ENCODE measurements around the gene AQP12A. TPM values are rescaled to one million over a fixed set of nuclear protein-coding genes. Genes with fewer than 3 reads are reported as not detected.

Gene AQP12A
- total RNA-seq, 4 donors from 2014 or later = not detected

DNA sequence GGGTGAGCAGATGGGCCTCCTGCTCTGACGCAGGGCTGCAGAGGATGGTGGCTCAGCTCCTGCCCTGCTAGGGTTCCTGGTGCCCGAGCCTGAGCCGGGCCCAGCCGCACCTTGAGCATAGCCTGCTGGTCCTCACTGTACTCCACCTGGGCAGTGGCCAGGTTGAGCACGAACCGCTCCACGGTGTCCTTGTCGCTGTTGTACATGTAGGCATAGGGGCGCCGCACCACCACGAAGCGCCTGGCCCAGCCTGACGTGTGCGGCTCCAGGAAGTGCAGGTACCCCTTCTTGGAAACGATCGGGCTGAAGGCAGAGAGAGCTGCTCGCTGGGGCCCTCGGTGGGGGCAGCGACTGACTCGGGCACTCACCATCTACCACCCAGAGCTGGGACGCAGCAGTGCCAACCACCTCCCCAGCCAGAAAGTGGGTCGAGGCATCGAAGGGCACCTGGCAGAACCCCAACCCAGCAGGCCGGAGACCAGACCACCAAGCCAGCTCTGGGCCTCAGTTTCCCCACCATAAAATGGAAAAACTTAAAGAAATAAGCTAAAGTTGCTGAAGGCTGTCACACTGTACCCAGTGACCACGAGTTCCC, 27.3 kb downstream of the AQP12A start:
- WGBS, 2 donors = 94 to 95% methylated on average over 7 to 20 of the region's 25 CpGs
- TF ChIP-seq, protein P1, sequence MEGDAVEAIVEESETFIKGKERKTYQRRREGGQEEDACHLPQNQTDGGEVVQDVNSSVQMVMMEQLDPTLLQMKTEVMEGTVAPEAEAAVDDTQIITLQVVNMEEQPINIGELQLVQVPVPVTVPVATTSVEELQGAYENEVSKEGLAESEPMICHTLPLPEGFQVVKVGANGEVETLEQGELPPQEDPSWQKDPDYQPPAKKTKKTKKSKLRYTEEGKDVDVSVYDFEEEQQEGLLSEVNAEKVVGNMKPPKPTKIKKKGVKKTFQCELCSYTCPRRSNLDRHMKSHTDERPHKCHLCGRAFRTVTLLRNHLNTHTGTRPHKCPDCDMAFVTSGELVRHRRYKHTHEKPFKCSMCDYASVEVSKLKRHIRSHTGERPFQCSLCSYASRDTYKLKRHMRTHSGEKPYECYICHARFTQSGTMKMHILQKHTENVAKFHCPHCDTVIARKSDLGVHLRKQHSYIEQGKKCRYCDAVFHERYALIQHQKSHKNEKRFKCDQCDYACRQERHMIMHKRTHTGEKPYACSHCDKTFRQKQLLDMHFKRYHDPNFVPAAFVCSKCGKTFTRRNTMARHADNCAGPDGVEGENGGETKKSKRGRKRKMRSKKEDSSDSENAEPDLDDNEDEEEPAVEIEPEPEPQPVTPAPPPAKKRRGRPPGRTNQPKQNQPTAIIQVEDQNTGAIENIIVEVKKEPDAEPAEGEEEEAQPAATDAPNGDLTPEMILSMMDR (IDR thresholded peaks at IDR 0.05) = no peak
- TF ChIP-seq POLR2A (IDR thresholded peaks at IDR 0.05) = no peak
- Histone ChIP-seq H3K27ac (no peak overlapping the region), H3K9me3 (no peaks in the 10 kb centered on the region), H3K4me1 (no peaks in the 10 kb centered on the region), H3K27me3 (no peaks in the 10 kb centered on the region), H3K4me3 (replicated peaks in 1 of 3) (no peak overlapping the region), H3K36me3 (no peaks in the 10 kb centered on the region)
- DNase-seq = no peak
- intact Hi-C loops (cut with DNase I) = no loop called here

DNA sequence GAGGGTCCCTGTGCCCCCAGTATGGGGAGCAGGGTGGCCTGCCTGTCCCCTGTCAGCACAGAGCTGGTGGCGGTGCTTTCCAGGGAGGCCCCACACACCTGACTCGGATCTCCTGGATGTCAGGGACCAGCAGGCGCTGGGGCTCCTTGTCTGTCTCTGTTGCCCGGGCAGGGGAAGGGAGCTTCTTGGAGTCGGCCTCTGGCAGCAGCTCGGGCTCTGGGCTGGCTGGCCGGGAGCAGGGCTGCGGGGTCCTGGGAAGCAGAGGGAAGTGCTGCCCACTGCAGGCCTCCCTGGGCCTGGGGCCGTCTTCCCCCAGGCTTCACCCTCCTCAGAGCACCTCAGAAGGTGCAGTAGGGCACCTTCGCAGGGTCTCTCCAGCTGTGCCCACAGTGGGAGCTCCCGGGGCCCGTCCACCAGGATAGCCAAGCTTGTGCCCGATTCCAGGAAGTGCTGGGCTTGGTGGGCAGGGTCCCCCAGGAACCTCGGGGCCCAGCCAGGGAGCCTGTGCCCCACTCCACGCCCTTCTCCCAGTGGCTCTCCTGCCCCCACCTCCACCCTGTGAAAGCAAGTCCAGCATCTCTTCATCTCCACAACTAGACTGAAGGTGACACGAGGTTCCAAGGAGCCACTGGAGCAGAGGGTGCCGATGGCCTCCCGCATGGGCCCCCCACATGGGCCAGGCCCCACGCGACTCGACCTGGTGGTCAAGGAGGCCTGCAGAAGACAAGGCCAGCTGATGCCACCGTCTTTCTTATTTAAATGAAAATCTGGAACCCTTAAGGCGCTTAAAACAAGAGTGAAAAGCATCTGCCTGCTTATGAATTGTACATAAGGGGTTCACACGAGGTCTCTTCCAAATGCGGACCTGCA, 28.2 kb downstream of the AQP12A start:
- 81 to 93% methylated on average over 12 to 18 of the region's 25 CpGs for WGBS, 2 donors
- intact Hi-C loops (cut with DNase I) = no loop called here
- TF ChIP-seq POLR2A (IDR thresholded peaks at IDR 0.05) = no peak
- TF ChIP-seq, protein P1 (IDR thresholded peaks at IDR 0.05) = no peak
- H3K27me3 ChIP-seq = no peaks in the 10 kb centered on the region
- no peak for DNase-seq
- H3K36me3 ChIP-seq = no peaks in the 10 kb centered on the region
- no peaks in the 10 kb centered on the region for H3K9me3 ChIP-seq
- H3K27ac ChIP-seq = no peak overlapping the region
- no peaks in the 10 kb centered on the region for H3K4me1 ChIP-seq
- no peak overlapping the region for H3K4me3 ChIP-seq (replicated peaks in 1 of 3)

DNA sequence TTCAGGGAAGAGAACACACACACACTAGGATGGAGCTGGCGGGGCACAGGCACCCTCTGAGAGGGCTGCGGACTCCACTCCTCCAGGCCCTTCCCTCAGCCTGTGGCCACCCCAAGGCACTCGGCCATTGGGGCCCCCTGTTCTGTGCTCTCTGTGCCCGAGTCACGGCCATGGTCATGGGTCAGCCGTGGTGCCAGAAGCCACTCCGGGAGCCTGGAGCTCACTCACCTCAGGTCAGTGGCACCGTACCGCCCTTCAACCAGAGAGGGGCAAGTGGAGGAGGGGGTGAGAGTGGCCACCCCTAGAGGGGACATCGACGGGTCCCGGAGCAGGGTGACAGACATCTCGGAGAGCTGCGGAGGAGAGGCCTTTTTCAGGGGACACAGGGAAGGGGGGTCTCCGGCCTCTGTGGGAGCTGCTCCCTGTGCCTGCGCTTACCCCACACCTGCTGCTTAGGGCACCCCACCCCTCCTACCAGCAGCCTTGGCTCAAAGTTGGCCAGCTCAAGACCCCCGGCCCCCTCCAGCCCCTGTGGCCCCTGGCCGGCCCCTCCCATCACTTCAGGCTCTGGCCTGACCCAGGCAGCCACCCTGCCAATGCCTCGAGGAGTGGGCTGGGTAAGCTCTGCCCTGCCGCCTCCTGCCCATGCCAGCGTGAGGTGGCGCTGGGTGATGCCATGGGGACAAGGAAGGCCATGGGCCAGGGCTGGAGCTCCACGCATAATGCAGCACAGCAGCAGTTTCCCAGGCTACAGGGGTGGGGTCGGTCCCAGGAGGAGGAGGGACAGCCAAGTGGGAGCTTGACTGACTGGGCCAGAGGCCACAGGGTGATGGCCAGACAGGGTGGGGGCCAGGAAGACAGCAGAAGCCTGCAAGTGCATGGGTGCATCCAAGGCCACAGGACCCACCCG, 29.3 kb downstream of the AQP12A start:
- no peak for TF ChIP-seq POLR2A (IDR thresholded peaks at IDR 0.05)
- TF ChIP-seq, protein P1 (IDR thresholded peaks at IDR 0.05) = no peak
- 90 to 92% methylated on average over 12 to 23 of the region's 25 CpGs for WGBS, 2 donors
- no peaks in the 10 kb centered on the region for H3K27me3 ChIP-seq
- H3K36me3 ChIP-seq = no peaks in the 10 kb centered on the region
- no peak overlapping the region for H3K4me3 ChIP-seq (replicated peaks in 1 of 3)
- no peak for DNase-seq
- no peak overlapping the region for H3K27ac ChIP-seq
- intact Hi-C loops (cut with DNase I) = no loop called here
- no peaks in the 10 kb centered on the region for H3K9me3 ChIP-seq
- no peaks in the 10 kb centered on the region for H3K4me1 ChIP-seq

DNA sequence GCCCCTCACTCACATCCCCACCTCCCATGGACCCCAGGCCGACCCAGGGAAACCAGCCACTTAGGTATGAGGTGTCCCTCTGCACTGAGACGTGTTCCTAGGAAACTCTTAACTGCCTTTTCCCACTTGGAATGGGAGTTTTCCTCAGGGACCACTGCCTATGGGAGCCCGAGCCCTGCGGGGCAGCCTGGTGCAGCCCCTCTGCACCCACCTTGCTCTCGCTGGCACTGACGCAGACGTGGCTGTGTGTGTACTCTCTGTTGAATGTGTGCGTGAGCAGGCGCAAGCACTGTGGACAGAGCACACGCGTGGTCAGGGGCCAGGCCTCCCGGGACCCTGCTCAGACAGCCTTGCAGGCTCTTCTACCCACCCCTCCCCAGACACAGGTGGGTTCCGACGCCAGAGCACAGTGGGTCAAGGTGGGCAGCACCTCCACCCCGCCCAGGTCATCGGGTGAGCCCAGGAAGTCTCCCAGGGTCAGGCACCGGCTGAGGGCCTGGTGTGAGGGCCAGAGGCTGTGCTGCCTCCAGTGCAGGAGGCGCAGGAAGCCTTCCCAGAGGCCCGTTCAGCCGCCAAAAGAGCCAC, 30.0 kb downstream of the AQP12A start:
- Histone ChIP-seq H3K36me3 (no peaks in the 10 kb centered on the region), H3K27me3 (no peaks in the 10 kb centered on the region), H3K4me1 (no peaks in the 10 kb centered on the region), H3K9me3 (no peaks in the 10 kb centered on the region), H3K4me3 (replicated peaks in 1 of 3) (no peak overlapping the region), H3K27ac (no peak overlapping the region)
- WGBS, 2 donors = 88 to 91% methylated on average over 11 to 18 of the region's 20 CpGs
- no peak for TF ChIP-seq POLR2A (IDR thresholded peaks at IDR 0.05)
- TF ChIP-seq, protein P1 (IDR thresholded peaks at IDR 0.05) = no peak
- intact Hi-C loops (cut with DNase I) = no loop called here
- DNase-seq = no peak

Data from thyroid gland (tissue), 4 donors.